ENCODE measurements around the gene LRPAP1. TPM values are rescaled to one million over a fixed set of nuclear protein-coding genes. Genes with fewer than 3 reads are reported as not detected.

The LRPAP1 gene
- total RNA-seq, 4 donors from 2014 or later: 112 to 153 (median 123) TPM

GRCh38 chr4:3476341-3476747, 55.9 kb downstream of the LRPAP1 start:
- intact Hi-C loops (cut with DNase I; ENCODE audit: low total_unique reads): no loop called here
- H3K4me3 ChIP-seq (ENCODE audit: low read depth, poor library complexity, severe bottlenecking): no peak overlapping the region
- 84 to 90% methylated on average over 16 to 22 of the region's 22 CpGs for WGBS, 2 donors
- no peak for DNase-seq (ENCODE audit: low spot score in 2 of 2)
- TF ChIP-seq CTCF (IDR thresholded peaks at IDR 0.05): no peak
- TF ChIP-seq POLR2A (IDR thresholded peaks at IDR 0.05): no peak

GRCh38 chr4:3475713-3476260, 56.4 kb downstream of the LRPAP1 start:
- intact Hi-C loops (cut with DNase I; ENCODE audit: low total_unique reads): no loop called here
- WGBS, 2 donors: 69 to 78% methylated on average over 21 to 22 of the region's 22 CpGs
- H3K4me3 ChIP-seq (ENCODE audit: low read depth, poor library complexity, severe bottlenecking): no peak overlapping the region
- TF ChIP-seq CTCF (IDR thresholded peaks at IDR 0.05) (no peak), POLR2A (IDR thresholded peaks at IDR 0.05) (no peak)
- no peak for DNase-seq (ENCODE audit: low spot score in 2 of 2)

DNA sequence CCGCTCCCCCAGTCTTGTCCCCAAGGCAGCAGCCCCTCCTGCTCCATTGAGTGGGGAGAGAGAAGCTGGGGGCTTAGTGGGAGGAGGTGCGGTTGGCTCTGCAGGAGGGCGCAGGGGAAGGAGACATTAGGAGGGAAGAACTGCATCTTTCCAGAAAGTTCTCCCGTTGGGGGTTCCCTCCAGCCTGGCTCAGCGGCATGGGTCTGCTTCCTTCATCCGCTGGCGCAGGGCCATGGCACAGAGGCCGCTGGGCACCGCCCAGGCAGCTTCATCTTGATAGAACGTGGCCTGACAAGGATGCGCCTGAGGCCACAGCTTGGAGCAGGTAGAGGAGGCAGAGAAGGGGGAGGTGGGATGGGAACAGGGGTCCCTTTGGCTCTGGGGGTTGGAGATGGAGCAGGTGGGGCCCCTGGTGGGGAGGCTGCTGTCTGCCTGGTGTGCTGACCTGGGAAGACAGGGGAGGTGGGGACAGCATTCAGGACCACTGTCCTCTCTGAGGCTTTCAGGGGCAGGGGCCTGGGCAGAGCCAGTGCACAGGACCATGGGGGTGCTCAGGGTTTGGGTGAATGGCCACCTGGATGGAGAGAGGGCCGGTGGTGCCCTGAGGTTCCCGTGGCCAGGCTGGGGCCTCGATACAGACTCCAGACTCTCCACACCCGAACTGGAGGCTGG, 57.0 kb downstream of the LRPAP1 start:
- WGBS, 2 donors: 63 to 64% methylated on average over 15 of the region's 15 CpGs
- TF ChIP-seq CTCF (IDR thresholded peaks at IDR 0.05) (no peak), POLR2A (IDR thresholded peaks at IDR 0.05) (no peak)
- DNase-seq (ENCODE audit: low spot score in 2 of 2): no peak
- H3K4me3 ChIP-seq (ENCODE audit: low read depth, poor library complexity, severe bottlenecking): no peak overlapping the region
- intact Hi-C loops (cut with DNase I; ENCODE audit: low total_unique reads): no loop called here

- 74 to 78% methylated on average over 13 of the region's 13 CpGs for WGBS, 2 donors
- no peak for TF ChIP-seq CTCF (IDR thresholded peaks at IDR 0.05)
- no peak for TF ChIP-seq POLR2A (IDR thresholded peaks at IDR 0.05)
Observed at GRCh38 chr4:3473996-3474765, 58.0 kb downstream of the LRPAP1 start.

DNA sequence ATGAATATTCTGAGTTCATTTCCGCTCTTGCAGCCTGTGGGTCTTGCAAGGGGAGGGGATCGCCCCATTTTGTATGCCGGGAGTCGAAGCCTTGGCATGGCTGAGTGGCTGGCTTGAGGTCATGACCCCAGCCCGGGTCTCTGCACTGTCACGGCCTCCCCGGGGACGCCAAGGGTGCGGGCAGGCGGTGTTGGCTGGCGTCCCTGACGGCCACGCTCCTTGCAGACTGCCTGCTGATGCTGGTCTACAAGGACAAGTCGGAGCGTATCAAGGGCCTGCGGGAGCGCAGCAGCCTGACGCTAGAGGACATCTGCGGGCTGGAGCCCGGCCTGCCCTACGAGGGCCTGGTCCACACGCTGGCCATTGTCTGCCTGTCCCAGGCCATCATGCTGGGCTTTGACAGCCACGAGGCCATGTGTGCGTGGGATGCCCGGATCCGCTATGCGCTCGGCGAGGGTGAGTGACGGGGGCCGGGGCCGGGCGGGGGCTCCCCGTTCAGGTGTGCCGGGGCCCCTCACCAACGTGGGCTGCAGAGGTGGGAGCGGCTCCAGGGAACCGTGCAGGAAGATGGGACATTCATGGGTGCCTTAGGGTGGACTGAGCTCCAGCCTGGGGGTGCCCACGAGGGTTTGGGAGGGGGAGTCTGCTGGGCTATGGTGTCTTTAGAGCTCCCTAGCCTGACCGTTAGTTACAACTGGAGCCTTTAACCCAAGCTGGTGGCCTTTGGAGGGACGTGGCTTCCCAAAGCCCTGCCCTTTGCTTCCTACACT, 58.9 kb downstream of the LRPAP1 start:
- TF ChIP-seq CTCF (IDR thresholded peaks at IDR 0.05) (no peak), POLR2A (IDR thresholded peaks at IDR 0.05) (no peak)
- intact Hi-C loops (cut with DNase I; ENCODE audit: low total_unique reads): no loop called here
- no peak overlapping the region for H3K4me3 ChIP-seq (ENCODE audit: low read depth, poor library complexity, severe bottlenecking)
- 69 to 71% methylated on average over 19 to 40 of the region's 41 CpGs for WGBS, 2 donors
- no peak for DNase-seq (ENCODE audit: low spot score in 2 of 2)

More at GRCh38 chr4:3473996-3474765, 58.0 kb downstream of the LRPAP1 start:
- intact Hi-C loops (cut with DNase I; ENCODE audit: low total_unique reads): no loop called here
- H3K4me3 ChIP-seq (ENCODE audit: low read depth, poor library complexity, severe bottlenecking): no peak overlapping the region
- DNase-seq (ENCODE audit: low spot score in 2 of 2): no peak
